Endothelial cell of umbilical vein (primary cell): ENCODE measurements around the gene UROC1. TPM values are rescaled to one million over a fixed set of nuclear protein-coding genes. Genes with fewer than 3 reads are reported as not detected.

Experiments used
- BruUV-seq: library from RNA; stranded (reverse); fragments of 400-500 nt; replicated peaks from 2 replicates; lab custom pipeline; 2021; lab: Mats Ljungman, UMichigan
- CTCF ChIA-PET: fragments of 300-600, 350-600 bp; sonication (Branson Sonifier 250); formaldehyde crosslinking; loops from one replicate; lab custom pipeline; 2021; ENCODE audit warnings: antibody characterized with exemption, inconsistent platforms; lab: Charles Lee
- POLR2A ChIA-PET: fragments of 300-600, 350-600 bp; sonication (Branson Sonifier 250); formaldehyde crosslinking; loops from one replicate; lab custom pipeline; 2021; ENCODE audit warnings: antibody characterized with exemption, inconsistent platforms; lab: Charles Lee
- DNase-seq: peaks from one replicate; pipeline ENCODE4 v3.0.0-alpha.2; 2011; ENCODE audit warnings: low read depth, low spot score
- FAIRE-seq: peaks from 2 replicates; lab custom pipeline; 2011; peaks lifted over from hg19 to GRCh38; lab: Jason Lieb, UNC
- H2AFZ ChIP-seq: 2 replicates; pipeline ENCODE4 v1.6.0; 2012; ENCODE audit warnings: low read depth, low read length, control low read depth, inconsistent platforms
- H3K27ac ChIP-seq: 2 replicates; pipeline ENCODE4 v1.5.1; 2011; ENCODE audit warnings: low read depth, mild to moderate bottlenecking, control low read depth, low read length, moderate library complexity; ENCODE audit not compliant: insufficient read depth
- H3K27me3 ChIP-seq, 2 experiments: 2 replicates each; pipeline versions ENCODE4 v1.6.0 to v1.6.1; 2011; ENCODE audit warnings: low read length in 2 of 2, mixed read lengths in 1 of 2; ENCODE audit not compliant: control insufficient read depth in 2 of 2, insufficient read depth in 2 of 2
- H3K36me3 ChIP-seq, 2 experiments: 2 replicates in 1 of 2; 3 replicates in 1 of 2; pipeline ENCODE4 v1.5.1; 2011; ENCODE audit warnings: low read length in 2 of 2, mild to moderate bottlenecking in 1 of 2, moderate library complexity in 1 of 2; ENCODE audit not compliant: control insufficient read depth in 2 of 2, insufficient read depth in 2 of 2; ENCODE audit errors: extremely low read depth in 1 of 2
- H3K4me1 ChIP-seq: 3 replicates; pipeline ENCODE4 v1.5.1; 2011; ENCODE audit warnings: mild to moderate bottlenecking, low read length; ENCODE audit not compliant: control insufficient read depth, insufficient read depth; ENCODE audit errors: extremely low read depth
- H3K4me2 ChIP-seq: 2 replicates; pipeline ENCODE4 v1.6.1; 2011; ENCODE audit warnings: low read length, control low read depth, mixed read lengths; ENCODE audit not compliant: insufficient read depth
- H3K4me3 ChIP-seq, 3 experiments: fragments of 200-600 bp in 1 of 3; sonication (generic), shearing (Covaris generic) in 1 of 3; replicated peaks in 1 of 3; 2 replicates each; pipeline ENCODE4 v1.5.1; 2011 to 2016; ENCODE audit warnings: control low read depth in 3 of 3, low read length in 3 of 3, mild to moderate bottlenecking in 2 of 3, inconsistent platforms in 1 of 3, low read depth in 1 of 3, moderate library complexity in 1 of 3; ENCODE audit not compliant: insufficient read depth in 1 of 3
- H3K79me2 ChIP-seq: 2 replicates; pipeline ENCODE4 v1.6.0; 2012; ENCODE audit warnings: low read length, inconsistent platforms; ENCODE audit not compliant: control insufficient read depth, insufficient read depth
- H3K9ac ChIP-seq: replicated peaks from 2 replicates; pipeline ENCODE3; 2011; ENCODE audit warnings: low read length, control low read depth; ENCODE audit not compliant: insufficient read depth; ENCODE audit errors: extremely low read depth
- H3K9me1 ChIP-seq: replicated peaks from 3 replicates; pipeline ENCODE4 v1.6.0; 2011; ENCODE audit warnings: mild to moderate bottlenecking, low read length; ENCODE audit not compliant: control insufficient read depth, insufficient read depth; ENCODE audit errors: extremely low read depth
- H3K9me3 ChIP-seq: replicated peaks from 2 replicates; pipeline ENCODE4 v1.5.1; 2012; ENCODE audit warnings: low read length, inconsistent platforms; ENCODE audit not compliant: control insufficient read depth, insufficient read depth
- H4K20me1 ChIP-seq: replicated peaks from 2 replicates; pipeline ENCODE3; 2011; ENCODE audit warnings: mild to moderate bottlenecking, low read length; ENCODE audit not compliant: control insufficient read depth, insufficient read depth; ENCODE audit errors: extremely low read depth
- CTCF ChIP-seq, 2 donors: IDR thresholded peaks; 1 replicate in 1 of 2; 2 replicates in 1 of 2; pipeline ENCODE4 v1.5.1; 2011; ENCODE audit warnings: low read length in 2 of 2, mild to moderate bottlenecking in 2 of 2, moderate library complexity in 2 of 2, control low read depth in 1 of 2, inconsistent platforms in 1 of 2, low read depth in 1 of 2; ENCODE audit not compliant: insufficient read depth in 1 of 2; ENCODE audit errors: extremely low read depth in 1 of 2
- EZH2 ChIP-seq: IDR thresholded peaks from 2 replicates; pipeline ENCODE4 v1.6.1; 2012; ENCODE audit warnings: borderline replicate concordance, low read depth, mild to moderate bottlenecking, moderate library complexity, low read length, inconsistent platforms; ENCODE audit not compliant: severe bottlenecking
- FOS ChIP-seq: IDR thresholded peaks from 2 replicates; pipeline ENCODE4 v1.6.1; 2011; ENCODE audit warnings: mild to moderate bottlenecking, low read length, moderate library complexity, borderline replicate concordance; ENCODE audit not compliant: insufficient read depth
- GATA2 ChIP-seq: IDR thresholded peaks from 2 replicates; pipeline ENCODE4 v1.7.0; 2011; ENCODE audit warnings: low read depth, mild to moderate bottlenecking, moderate library complexity, mixed read lengths, low read length; ENCODE audit not compliant: insufficient read length, insufficient read depth
- JUN ChIP-seq: IDR thresholded peaks from 2 replicates; pipeline ENCODE4 v1.6.1; 2011; ENCODE audit warnings: borderline replicate concordance, low read depth; ENCODE audit not compliant: insufficient read length, insufficient read depth
- MYC ChIP-seq: IDR thresholded peaks from one replicate; pipeline ENCODE4 v1.6.1; 2011; ENCODE audit warnings: mild to moderate bottlenecking, low read depth, low read length
- POLR2A ChIP-seq: IDR thresholded peaks from 2 replicates; pipeline ENCODE4 v1.6.1; 2012; ENCODE audit warnings: low read depth, mild to moderate bottlenecking, control low read depth, low read length
- POLR2AphosphoS5 ChIP-seq: IDR thresholded peaks from 2 replicates; pipeline ENCODE4 v1.6.1; 2012; ENCODE audit warnings: low read depth, mild to moderate bottlenecking, control low read depth, low read length, moderate library complexity; ENCODE audit not compliant: insufficient read depth
- dilution Hi-C: fragments of 300-500 bp; cut with MboI; formaldehyde crosslinking; loops from one replicate; pipeline ENCODE4 v1.15.0; 2019; ENCODE audit warnings: low sequenced_read_pairs; ENCODE audit not compliant: extremely low pct_ligation_motif_present
- intact Hi-C: fragments of 100-400 bp; cut with micrococcal nuclease; formaldehyde crosslinking; loops from one replicate; pipeline ENCODE4 v1.10.0; 2022
- polyA plus RNA-seq, 4 experiments: library from polyadenylated mRNA; depleted of rRNA in 3 of 4; stranded (reverse) in 3 of 4; unstranded in 1 of 4; fragments of >200 nt; gene quantifications; 2 replicates each; pipeline versions ENCODE4 v1.2.1 to v1.2.3, GENCODE V29; 2011 to 2012; ENCODE audit warnings: missing spikeins in 1 of 4
- total RNA-seq: library from RNA; stranded (reverse); gene quantifications from 2 replicates; pipeline ENCODE4 v1.2.3, GENCODE V29; 2021
- TF ChIP-seq, protein P1 (sequence below): IDR thresholded peaks from 2 replicates; pipeline ENCODE4 v1.6.1; 2011; ENCODE audit not compliant: insufficient read depth, insufficient read length

UROC1 gene
- total and polyA plus RNA-seq, 2 donors (not counting 3 experiments of a cell fraction or from before 2014, with no cell fraction given), result not detected

DNA sequence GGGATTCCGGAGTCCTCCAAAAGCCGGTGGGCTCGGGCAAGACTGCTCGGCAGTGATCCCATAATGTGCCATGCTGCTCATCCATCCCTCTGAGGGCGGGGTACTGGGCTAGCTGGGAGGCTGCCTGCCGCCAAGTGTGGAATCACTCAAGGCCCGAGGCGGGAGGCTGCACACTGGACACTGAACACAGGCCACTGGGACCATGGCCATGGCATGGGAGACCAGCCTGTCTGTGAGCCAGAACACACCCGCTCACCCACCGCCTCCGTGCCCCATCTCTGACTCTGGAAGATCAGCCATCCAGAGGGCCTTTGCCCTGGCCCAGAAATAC is 39.8 kb upstream of the UROC1 start:
- H3K4me2 ChIP-seq, result no peak overlapping the region
- no peak for DNase-seq
- intact Hi-C loops, result no loop called here
- no peaks in the 10 kb centered on the region for H3K4me1 ChIP-seq
- dilution Hi-C loops, result no loop called here
- ChIA-PET CTCF (no interaction called here), POLR2A (no interaction called here)
- H3K9me1 ChIP-seq, result no peaks in the 10 kb centered on the region
- no peak overlapping the region for H3K27ac ChIP-seq
- peaks cover 0 to 14% of the 10 kb centered on the region in 2 experiments for H3K27me3 ChIP-seq
- no peaks in the 10 kb centered on the region for H4K20me1 ChIP-seq
- FAIRE-seq, result no peak
- no peaks in the 10 kb centered on the region for H3K9me3 ChIP-seq
- BruUV-seq, result no TSS peak
- no peak overlapping the region for H3K9ac ChIP-seq
- H2AFZ ChIP-seq, result no peak overlapping the region
- no peak overlapping the region for H3K4me3 ChIP-seq
- TF ChIP-seq MYC (no peak), CTCF (IDR thresholded peaks at IDR 0.05; ENCODE audit: extremely low read depth in 1 of 2, insufficient read depth in 1 of 2, low read depth in 1 of 2, low read length in 2 of 2) (no peak), POLR2AphosphoS5 (no peak), POLR2A (no peak), EZH2 (no peak), GATA2 (no peak), FOS (no peak), JUN (no peak)
- TF ChIP-seq, protein P1, sequence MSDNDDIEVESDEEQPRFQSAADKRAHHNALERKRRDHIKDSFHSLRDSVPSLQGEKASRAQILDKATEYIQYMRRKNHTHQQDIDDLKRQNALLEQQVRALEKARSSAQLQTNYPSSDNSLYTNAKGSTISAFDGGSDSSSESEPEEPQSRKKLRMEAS, result no peak
- H3K36me3 ChIP-seq, result no peaks in the 10 kb centered on the region
- H3K79me2 ChIP-seq, result no peaks in the 10 kb centered on the region
